Epithelial cell of esophagus (primary cell): ENCODE data around the gene CNN2.

Experiments used
- DNase-seq: peaks from one replicate; pipeline ENCODE4 v3.0.0; 2010; ENCODE audit warnings: low read depth
- H3K4me3 ChIP-seq: 2 replicates; pipeline ENCODE4 v1.5.1; 2011; ENCODE audit warnings: mild to moderate bottlenecking, low read length, control low read depth
- CTCF ChIP-seq: IDR thresholded peaks from 2 replicates; pipeline ENCODE4 v1.5.1; 2011; ENCODE audit warnings: low read depth, mild to moderate bottlenecking, low read length, control low read depth, inconsistent platforms; ENCODE audit not compliant: insufficient read depth; ENCODE audit errors: missing control alignments

The CNN2 gene

DNA sequence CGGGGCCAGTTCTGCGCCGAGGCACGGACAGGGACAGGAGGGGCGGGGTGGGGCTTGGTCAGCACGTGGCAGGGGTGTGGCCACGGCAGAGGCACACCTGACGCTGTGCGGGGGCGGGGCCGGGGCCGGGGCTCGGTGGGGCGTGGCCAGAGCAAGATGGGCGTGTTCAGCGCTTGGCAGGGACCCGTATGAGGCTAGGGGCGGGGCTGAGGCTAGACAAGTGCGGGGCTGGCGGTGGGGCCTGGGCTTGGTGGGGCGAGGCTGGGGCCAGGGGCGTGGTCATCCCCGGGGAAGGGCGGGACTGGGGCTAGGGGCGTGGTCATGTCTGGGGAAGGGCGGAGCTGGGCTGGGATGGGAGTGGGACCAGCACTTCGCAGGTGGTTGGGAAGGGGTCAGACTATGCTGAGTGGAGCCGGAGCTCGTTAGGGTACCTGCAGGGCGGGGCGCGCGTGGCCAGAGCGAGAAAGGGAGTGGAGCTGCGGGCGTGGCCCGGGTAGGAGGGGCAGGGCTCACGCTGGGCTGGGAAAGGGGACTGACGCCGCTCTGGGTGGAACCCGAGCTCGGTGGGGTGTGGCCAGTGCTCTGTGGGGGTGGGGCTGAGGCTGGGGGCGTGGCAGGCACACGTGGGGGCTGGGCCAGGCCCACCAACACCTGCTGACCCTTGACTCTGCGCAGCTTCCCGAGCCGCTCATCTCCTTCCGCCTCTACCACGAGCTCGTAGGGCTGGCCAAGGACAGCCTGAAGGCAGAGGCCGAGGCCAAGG, 55.9 kb downstream of the CNN2 start:
- TF ChIP-seq CTCF, result no peak
- peak; percentile 98 for DNase-seq
- peak overlapping the region; percentile 50 for H3K4me3 ChIP-seq

DNA sequence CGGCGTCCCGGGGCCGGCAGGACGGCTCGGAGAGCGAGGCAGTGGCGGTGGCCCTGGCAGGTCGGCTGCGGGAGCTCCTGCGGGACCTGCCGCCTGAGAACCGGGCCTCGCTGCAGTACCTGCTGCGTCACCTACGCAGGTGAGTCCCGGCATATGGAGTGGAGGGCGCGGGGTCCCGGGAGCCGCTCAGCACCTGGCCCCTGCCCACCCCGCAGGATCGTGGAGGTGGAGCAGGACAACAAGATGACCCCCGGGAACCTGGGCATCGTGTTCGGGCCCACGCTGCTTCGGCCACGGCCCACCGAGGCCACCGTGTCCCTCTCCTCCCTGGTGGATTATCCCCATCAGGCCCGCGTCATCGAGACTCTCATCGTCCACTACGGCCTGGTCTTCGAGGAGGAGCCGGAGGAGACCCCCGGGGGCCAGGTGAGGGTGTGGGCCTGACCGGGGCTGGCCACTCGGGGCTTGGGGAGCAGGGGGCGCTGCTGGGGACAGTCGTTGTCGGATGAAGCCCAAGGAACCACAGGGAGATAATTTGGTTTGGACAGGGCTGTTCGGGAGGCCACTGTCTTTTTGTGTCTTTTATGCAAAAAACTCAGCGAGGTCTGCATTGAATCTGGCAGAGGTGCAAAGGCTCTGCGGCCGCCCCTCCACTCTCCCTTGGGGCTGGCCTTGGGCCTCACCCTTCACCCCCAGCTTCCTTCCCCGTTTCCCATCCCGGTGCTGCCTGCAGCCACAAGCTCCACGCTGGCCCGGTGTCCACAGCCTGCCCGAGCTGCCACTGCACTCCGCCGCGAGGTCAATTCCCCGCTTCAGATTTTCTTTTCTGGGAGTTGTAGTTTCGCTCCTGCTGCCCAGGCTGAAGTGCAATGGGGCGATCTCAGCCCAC, 56.8 kb downstream of the CNN2 start:
- no peak for DNase-seq
- peak overlapping the region; percentile 50 for H3K4me3 ChIP-seq
- no peak for TF ChIP-seq CTCF

- H3K4me3 ChIP-seq, result no peak overlapping the region
- no peak for DNase-seq
- TF ChIP-seq CTCF, result no peak
These were observed 57.8 kb downstream of the CNN2 start for GRCh38 chr19:1084024-1084868.

- TF ChIP-seq CTCF, result no peak
- DNase-seq, result peak; percentile 62
- H3K4me3 ChIP-seq, result no peak overlapping the region
These were observed 58.7 kb downstream of the CNN2 start for GRCh38 chr19:1085053-1085658.

GRCh38 chr19:1085676-1086442, 59.5 kb downstream of the CNN2 start:
- no peak overlapping the region for H3K4me3 ChIP-seq
- no peak for TF ChIP-seq CTCF
- no peak for DNase-seq

GRCh38 chr19:1086613-1087012, 60.2 kb downstream of the CNN2 start:
- no peak for DNase-seq
- H3K4me3 ChIP-seq, result no peak overlapping the region

More at GRCh38 chr19:1086613-1087012, 60.2 kb downstream of the CNN2 start:
- no peak for TF ChIP-seq CTCF
